HG03280 (cell line): ENCODE data around the gene RNF224.
A peak's percentile ranks its signal among the peaks of the same experiment; 100 is the strongest.

Experiments used
- ATAC-seq: cut with Tn5 transposase; IDR thresholded peaks from one replicate; pipeline ENCODE4 v1.9.1; 2021; ENCODE audit warnings: mild to moderate bottlenecking, moderate library complexity; ENCODE audit not compliant: unreplicated experiment

The RNF224 gene

DNA sequence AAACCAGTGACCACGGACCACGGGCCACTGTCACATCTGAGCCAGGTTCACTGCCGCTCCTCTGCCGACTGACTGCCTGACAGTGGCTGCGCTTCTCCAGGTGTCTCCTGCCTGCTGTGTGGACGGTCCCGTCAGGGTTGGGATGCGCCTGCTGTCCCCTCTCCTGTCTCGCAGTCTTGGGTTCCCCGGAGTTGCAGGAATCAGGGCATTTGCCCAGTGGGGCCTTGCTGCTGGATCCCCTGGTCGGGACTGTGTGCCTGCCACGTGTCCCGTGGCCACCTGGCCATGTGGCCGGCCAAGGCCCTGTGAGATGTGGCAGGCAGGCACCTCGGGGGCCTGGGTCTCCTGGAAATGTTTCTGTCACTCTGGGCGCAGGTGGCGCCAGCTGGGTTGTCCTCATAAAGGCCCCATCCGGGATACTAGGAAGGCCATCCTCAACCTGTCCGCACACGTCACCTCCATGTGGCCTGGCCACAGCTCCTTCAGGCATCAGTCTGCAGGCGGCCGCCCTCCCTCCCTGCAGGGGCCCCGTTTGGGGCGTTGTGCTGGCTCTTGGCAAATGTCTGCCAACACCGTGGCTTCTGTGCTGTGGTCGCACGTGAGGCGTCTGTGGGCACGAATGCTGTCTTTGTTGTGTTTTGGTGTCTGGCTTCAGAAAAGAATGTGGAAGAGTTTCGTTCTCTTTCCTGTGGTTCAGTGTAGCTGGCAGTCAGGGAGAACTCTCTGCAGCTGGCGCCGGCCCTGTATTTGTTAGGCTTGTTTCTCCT lies 43.8 kb downstream of the RNF224 start:
- no peak for ATAC-seq

DNA sequence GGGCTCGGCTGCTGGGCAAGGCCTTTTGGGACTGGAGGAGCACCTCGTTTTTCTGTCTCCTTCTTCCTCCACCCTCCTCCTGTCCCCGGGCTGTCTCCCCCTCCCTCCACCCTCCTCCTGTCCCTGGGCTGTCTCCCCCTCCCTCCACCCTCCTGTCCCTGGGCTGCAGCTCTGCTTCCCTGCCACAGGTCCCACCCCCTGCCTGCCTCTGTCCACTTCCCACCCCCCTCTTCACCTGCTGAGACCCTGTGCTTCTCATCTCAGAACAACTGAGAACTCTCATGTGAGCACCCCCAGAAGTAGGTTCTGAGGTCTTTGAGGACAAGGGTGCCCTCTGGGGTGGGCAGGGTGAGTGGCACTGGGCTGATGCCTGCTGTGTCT lies 44.4 kb downstream of the RNF224 start:
- no peak for ATAC-seq

DNA sequence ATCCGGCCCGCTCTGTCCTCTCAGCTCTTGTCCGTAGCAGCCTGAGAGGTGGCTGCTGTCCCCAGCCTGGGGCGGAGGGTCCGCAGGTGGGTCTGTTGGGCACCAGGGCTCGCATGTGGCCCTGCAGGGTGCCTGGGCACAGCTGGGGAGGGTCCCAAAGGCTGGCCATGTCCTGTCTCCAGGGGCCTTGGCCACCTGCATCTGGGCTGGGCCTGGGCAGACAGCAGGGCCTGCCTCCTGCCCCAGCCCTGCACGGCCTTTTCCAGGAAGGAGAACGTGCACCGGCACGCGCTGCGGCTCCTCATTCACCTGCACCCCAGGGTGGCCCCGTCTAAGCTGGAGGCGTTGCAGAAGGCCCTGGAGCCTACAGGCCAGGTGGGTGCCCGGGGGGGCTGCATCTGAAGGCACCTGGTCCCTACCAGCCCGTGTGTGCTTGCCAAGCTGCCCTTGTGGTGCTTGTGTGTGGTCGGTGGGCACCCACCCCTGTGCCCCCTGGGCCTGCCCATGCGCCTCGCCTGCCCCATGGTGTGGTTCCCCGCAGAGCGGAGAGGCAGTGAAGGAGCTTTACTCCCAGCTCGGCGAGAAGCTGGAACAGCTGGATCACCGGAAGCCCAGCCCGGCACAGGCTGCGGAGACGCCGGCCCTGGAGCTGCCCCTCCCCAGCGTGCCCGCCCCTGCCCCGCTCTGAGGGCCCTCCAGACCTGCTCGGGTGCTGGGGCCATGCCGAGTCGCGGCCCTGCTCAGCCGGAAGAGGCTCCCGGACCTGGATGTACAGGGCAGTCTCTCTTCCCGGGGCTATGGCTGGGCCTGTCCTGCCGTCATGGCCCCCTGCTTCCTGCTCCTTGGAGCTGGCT lies 45.2 kb downstream of the RNF224 start:
- ATAC-seq = no peak

DNA sequence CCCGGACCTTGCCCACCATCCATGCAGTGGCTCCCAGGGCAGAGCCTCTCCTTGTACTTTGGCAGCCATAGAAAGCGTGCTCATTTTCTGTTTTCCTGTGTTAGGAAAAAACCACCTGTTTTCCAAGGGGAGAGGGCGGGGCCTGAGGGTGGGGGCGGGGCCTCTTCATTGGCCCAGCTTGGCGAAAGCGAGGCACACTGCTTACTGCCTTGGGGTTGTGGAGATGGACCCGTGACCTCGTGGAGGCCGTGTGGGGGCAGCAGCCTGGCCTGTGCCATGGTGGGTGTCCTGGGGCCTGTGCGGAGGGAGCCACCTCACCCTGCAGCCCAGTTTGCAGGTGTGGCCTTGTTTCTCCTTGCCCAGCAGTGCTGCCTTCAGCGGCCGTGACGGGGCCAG lies 45.8 kb downstream of the RNF224 start:
- ATAC-seq = no peak

DNA sequence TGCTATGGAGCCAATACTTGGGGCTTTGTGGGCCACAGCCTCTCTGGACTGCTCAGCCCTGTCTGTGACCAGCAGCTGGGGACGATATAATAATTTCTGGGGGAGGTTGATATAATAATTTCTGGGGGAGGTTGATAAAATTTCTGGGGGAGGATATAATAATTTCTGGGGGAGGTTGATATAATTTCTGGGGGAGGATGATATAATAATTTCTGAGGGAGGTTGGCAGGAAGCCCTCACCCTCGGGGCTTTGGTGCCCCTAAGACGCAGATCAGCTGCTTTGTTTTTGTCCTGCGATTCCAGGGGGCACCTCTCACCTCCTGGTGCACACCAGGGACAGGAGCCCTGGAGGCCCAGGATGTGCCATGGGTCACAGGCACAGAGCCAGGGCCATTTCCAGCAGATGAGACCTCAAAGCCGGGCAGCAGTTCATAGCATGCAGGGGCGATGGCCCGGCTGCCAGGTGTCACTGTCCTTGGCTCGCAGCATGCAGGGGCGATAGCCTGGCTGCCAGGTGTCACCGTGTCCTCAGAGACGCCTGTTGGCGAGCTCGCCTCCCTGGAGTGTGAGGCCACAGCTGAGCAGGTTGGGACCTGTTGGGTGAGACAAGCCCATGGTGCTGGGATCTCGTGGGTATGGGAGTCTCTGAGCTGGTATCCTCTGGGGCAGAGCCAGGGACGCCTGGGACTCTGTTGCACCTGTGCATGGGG lies 46.5 kb downstream of the RNF224 start:
- ATAC-seq = no peak

DNA sequence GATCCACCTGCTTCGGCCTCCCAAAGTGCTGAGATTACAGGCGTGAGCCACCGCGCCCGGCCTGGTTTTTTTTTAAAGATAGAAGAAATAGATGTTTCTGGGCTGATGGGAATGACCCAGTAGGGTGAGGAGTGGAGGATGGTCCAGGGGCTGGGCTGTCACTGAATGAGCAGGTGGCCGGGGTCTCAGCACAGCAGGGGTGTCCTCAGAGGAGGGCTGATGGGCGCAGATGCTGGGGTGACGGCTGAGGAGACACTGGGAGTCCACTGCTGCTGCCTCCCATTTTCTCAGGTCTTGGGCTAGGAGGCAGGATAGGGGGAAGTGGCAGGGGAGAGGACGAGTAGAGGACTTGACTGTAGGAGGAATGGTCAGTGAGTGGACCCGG lies 47.9 kb downstream of the RNF224 start:
- ATAC-seq = no peak

DNA sequence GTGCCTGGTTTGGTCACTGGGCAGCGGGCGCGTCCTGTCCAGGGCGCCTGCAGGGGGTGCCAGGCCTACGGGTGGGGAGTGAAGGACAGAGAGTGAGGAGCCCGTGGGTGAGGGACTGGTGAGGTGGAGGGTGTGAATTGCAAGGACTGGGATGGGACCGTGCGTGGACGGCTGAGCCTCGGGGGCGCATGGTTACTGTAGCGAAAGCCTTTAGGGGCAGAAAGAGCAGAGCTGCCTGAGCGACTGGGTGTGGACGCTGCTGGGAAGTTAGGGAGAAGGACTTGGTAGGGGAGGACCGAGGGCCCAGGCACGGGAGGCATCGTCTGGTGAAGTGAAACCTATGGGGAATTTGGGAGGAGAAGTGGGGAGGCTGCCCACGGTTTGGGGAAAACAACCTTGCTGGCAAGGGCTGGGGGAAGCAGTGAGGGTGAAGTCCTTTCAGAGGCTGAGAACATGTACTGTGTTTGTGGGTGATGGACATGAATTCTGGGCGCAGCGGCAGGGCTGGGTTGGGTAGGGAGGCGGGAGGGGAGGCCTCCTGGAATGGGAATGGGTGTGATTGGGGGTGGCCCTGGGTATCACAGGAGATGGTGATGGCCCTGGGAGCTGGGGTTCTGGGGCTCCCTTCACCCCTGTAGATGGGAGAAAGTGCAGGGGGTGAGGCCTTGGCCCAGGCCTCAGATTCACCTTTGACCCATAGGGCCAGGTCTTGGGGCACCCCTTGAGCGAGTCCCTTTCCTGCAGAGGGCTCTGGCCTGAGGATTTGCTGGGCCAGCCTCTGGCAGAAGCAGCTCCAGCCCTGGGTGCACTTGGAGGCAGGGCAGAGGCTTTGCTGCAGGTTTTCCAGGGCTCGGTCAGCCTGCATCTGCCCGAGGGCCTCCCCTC lies 48.5 kb downstream of the RNF224 start:
- no peak for ATAC-seq

DNA sequence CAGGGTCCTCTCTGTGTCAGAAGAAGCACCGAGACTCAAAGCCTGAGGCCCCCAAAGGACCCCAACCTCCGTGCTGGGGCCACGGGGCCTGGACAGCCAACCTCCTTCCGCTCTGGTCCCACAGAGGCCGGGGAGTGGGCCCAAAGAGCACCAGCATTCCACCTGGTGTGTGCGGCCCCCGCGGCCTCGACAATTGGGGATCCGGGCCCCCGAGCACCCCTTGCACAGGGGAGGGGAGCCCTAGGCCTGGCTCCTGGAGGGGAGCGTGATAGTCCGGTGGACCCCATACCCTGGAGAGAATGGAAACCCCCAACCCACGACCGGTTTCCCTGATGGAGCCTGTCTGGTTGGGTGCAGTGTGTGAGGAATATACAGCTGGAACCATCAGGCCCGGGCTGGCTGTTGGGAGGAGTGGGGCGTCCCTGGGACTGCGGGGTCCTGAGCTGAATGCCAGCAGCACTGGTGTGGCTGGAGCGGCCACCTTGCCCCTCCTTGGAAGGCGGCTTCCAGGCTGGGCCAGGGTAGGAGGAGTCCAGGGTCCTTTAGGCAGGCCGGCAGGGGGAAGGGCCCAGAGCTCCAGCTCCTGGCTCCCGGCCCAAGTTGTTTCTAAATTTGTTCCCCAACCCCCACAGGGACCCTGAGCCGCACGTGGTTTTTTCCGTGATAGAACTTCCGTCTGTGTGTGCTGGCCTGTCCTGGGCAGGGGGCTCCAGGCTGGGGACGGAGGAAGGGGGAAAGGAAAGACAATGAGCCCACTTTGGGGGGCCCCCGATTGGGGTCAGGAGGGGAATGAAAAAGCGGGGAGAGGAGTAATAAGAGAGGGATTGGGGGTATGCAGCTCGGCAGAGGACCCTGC lies 49.4 kb downstream of the RNF224 start:
- ATAC-seq = no peak

DNA sequence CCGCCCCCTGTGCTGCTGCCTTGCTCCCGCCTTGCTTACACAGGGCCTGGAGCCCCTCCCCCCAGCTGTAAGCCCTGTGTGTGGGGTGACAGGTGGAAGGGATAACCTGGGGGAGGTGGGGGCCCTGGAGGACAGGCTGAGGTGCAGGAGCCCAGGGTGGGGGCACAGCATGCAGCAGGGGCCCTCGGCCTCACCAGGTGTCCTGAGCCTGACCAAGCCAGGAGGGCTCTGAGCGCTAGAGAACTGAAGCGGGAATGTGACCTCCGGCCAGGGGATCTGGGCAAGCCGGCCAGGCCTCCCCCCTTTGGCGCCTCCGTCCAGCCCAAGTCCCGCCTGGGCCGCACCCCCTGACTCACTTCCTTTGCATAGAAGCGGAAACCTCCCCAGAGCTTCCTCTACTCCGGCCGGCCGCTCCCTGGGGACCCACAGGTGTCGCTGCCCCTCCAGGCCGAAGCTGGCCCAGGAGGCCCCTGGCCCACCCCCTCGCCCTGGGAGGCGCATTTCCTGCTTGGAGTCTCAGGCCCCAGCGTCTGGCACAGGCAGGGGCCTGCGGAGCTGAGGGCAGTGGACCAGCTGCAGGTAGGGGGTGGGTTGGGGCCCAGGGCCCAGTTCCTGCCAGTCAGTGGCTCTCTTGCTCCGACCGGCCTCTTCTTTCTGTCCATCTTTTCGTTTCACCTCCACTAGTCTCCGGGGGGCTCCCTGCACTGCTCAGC lies 50.2 kb downstream of the RNF224 start, which contains the start of gene TOR4A:
Gene TOR4A (plus strand): TSS at position 398 of the 713 bp plus-strand sequence. CDS start 964 bp downstream, outside the sequence.
- peak; percentile 65 for ATAC-seq

DNA sequence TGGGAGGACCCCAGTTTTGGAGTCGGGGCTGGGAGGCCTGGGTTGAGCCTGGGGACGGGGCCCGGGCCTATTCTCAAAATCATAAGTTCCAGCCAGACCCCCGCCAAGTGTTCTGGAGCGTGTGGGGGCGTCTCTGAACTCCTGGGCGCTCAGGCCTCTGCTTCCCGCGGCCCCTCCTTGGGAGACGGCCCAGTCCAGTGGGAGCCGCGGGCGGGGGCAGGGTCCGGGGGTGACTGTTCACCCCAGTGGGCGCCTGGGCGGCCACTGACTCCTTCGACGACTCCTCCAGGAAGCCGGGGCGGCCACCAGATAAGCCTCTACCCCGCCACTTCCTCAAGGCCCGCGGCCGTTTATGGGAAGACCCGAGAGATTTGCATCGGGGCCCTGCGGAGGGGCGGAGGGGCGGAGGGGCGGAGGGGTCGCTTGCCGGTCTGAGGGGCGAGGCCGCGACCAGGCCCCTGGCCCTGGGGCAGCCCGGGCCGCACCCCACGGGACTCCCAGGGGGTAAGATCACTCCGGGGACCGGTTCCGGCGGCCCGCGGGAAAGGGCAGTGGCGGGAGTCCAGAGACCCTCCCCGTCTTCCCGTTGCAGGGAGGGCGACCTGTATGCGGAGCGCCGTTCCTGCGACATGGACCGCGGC lies 50.9 kb downstream of the RNF224 start:
- no peak for ATAC-seq
